CD4-positive, alpha-beta T cell treated with Interleukin-6 at 100 ng/mL for 8 hours (primary cell): ENCODE data around the gene ZNF708.
"Not testable (repeated sequence)": the region's sequence is repeated elsewhere in the genome, so short reads cannot be mapped to it uniquely, and the experiment has no call there.

ENCODE experiments used
- DNase-seq: peaks from one replicate; pipeline ENCODE4 v3.0.0-alpha.2; 2020; ENCODE audit warnings: mixed read lengths, low spot score

ZNF708 gene

DNA sequence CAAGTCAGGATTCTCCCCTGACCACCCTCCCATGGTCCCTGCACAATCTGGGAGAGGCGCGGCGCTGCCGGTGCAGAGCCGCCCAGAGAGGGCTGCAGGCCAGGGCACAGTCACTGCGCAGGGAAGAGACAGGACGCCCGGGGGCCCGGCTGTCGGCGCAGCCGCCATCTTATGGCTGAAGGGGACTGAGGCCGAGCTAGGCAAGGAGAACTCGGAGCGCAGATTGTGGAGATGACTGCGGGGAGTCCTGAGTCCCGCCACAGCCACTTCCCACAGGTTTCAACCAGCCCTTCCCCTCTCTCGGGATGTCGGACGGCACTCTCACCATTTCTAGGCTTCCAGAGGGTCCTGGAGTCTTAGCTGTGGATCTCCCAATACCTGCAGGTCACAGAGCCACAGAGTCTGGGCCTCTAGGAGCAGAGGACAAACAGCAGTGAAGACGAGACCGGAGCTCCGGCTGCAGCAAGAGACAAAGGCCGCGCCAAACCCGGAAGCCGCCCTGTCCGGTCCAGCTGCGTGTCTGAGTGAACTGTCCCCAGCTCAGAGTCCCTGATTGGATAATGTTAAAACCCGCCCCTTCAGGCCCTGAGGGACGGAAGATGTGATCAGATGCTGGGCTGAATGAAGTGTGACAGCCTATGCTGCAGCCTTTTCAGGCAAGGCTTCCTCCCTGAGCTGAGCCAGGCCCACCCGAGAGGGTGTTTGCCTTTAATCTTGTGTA, at the start of gene ZNF708:
TSS of gene ZNF708 (minus strand) at position 526 of the 721 bp plus-strand sequence. CDS start at position 328, 198 bp downstream.
- peak; percentile 83 for DNase-seq

- no peak for DNase-seq
These were observed 33.1 kb upstream of the ZNF708 start for GRCh38 chr19:21362291-21362690.

DNA sequence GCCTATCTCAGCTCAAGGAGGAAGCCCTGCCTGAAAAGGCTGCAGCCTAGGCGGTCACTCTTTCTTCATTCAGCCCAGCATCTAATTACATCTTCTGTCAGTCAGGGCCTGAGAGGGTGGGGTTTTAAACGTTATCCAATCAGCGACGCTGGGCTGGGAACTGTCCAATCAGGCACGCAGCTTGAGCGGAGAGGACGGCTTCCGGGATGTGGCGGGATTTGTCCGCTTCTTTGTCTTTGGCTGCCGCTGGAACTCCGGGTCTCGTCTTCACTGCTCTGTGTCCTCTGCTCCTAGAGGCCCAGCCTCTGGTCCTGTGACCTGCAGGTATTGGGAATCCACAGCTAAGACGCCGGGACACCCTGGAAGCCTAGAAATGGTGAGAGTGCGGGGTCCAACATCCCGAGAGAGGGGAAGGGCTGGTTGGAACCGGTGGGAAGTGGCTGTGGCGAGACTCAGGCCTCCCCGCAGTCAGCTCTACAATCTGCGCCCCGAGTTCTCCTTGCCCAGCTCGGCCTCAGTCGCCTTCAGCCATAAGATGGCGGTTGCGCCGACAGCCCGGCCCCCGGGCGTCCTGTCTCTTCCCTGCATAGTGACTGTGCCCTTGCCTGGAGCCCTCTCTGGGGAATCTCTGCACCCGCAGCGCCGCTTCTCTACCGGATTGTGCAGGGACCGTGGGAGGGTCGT, 29.7 kb upstream of the ZNF708 start, which contains the start of gene ZNF738:
TSS of gene ZNF738 (plus strand) at position 233 of the 684 bp plus-strand sequence. CDS start at position 374, 141 bp downstream.
- DNase-seq: peak; percentile 84

DNA sequence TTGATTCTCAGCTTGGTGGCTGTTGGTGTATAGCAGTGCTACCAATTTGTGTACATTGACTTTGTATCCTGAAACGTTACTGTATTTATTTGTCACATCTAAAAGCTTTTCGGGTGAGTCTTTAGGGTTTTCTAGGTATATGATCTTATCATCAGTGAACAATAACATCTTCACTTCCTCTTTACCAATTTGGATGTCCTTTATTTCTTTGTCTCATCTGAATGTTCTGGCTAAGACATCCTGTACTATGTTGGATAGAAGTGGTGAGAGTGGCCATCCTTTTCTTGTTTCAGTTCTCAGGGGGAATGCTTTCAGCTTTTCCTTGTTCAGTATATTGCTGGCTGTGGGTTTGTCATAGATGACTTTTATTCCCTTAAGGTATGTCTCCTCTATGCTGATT, 23.6 kb upstream of the ZNF708 start:
- DNase-seq: no peak

DNA sequence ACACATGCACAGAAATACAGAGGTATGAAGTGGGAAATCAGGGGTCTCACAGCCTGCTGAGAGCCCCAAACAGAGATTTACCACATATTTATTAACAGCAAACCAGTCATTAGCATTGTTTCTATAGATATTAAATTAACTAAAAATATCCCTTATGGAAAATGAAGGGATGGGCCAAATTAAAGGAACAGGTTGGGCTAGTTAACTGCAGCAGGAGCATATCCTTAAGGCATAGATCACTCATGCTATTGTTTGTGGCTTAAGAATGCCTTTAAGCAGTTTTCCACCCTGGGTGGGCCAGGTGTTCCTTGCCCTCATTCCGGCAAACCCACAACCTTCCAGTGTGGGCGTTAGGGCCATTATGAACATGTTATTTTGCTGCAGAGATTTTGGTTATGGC, 15.6 kb upstream of the ZNF708 start:
- DNase-seq: not testable (repeated sequence)

DNA sequence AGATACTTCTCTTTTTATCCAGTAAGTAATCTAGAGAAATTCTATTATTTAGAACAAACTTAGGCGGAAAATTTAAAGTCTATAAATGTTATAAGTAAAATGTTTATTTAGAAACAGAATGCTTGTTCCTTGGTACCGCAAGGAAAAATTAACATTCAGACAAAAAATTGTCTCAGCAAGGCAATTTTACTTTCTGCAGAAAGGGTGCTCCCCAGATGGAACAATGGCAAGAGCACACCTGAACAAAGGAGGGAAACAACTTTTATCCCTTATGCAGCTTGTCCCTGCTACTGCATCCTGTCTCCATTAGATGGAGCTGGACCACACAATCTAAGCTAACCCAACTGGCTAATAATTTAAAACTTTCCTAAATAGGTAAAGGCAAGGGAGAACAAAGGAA, 6.5 kb upstream of the ZNF708 start:
- no peak for DNase-seq

- no peak for DNase-seq
These were observed 804 bp downstream of the ZNF708 start for GRCh38 chr19:21328406-21328805.

DNA sequence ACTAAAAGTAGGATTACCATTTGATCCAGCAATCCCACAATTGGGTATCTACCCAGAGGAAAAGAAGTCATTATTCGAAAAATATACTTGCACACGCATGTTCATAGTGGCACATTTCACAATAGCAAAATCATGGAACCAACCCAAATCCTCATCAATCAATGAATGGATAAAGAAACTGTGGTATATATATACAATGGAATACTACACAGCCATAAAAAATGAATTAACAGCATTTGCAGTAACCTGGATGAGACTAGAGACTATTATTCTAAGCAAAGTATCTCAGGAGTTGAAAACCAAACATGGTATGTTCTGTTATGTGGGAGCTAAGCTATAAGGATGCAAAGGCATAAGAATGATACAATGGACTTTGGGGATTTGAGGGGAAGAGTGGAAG, 3.0 kb downstream of the ZNF708 start:
- DNase-seq: no peak

GRCh38 chr19:21323000-21323399, 6.2 kb downstream of the ZNF708 start:
- DNase-seq: no peak

DNA sequence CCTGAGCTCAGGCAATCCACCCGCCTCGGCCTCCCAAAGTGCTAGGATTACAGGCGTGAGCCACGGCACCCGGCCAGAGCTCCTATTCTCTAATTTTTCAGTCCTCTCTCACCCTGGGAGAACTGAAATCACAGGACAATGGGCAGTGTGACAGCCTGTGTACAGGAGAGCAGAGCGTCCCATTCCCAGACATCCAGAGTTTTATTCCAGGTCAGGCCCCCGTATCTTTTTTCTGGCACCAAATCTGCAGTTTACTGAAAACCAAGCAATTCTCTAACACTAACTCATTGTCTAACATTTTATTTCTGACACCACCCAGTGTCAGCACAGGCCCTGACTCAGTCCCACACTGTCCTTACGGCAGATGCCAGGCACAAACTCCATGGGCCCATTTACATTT, 6.7 kb downstream of the ZNF708 start:
- DNase-seq: no peak

- DNase-seq: no peak
These were observed 7.2 kb downstream of the ZNF708 start for GRCh38 chr19:21321996-21322395.

GRCh38 chr19:21321134-21321533, 8.1 kb downstream of the ZNF708 start:
- DNase-seq: no peak

DNA sequence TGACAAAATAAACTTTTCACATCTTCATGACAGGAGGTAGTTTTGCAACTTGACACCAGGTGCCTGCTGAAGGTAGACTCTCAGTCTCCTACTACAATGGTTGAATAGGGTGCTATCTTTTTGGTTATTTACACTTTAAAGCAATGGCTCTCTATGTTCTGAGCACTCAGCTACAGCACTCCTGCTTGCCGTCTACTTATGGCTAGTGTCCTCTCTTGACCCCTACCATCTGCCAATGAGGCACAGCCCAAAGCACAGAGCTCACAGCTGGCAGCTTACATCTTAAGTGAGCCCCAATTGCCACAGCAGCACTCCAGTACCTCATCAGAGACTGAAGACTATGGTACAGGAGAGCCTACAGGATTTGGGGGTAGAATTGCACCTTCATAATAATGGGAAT, 11.4 kb downstream of the ZNF708 start:
- no peak for DNase-seq

GRCh38 chr19:21314676-21315075, 14.5 kb downstream of the ZNF708 start:
- no peak for DNase-seq

DNA sequence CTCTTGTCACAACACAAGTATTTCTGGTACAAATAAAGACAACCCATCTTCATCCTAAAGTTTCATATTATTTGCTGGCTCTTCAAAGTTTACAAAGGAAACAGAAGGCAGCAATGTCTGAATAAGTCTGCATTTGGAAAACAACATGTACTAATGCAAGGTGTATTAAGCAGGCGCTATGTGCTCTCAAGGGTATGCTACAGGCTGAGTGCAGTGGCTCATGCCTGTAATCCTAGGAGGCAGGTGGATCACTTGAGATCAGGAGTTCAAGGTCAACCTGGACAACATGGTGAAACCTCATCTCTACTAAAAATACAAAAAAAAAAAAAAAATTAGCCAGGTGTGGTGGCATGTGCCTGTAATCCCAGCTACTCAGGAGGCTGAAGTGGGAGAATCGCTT, 16.4 kb downstream of the ZNF708 start:
- not testable (repeated sequence) for DNase-seq

GRCh38 chr19:21308773-21309172, 20.4 kb downstream of the ZNF708 start:
- DNase-seq: no peak

DNA sequence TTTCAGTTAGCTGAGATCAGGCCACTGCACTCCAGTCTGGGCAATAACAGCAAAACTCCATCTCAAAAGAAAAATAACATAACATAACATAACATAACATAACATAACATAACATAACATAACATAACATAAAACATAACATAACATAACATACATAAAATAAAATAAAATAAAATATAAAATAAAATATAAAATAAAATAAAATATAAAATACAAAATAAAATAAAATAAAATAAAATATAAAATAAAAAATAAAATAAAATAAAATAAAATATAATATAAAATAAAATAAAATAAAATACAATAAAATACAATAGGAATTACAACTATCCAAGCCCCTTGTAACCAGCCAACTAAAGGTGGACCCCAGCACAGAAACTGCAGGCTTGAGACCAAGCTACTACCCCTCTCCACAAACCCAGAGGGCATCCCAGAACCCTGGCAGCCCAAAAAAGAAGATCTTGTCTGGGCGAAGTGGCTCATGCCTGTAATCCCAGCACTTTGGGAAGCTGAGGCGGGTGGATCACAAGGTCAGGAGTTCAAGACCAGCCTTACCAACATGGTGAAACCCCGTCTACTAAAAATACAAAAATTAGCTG, 22.2 kb downstream of the ZNF708 start:
- not testable (repeated sequence) for DNase-seq

DNA sequence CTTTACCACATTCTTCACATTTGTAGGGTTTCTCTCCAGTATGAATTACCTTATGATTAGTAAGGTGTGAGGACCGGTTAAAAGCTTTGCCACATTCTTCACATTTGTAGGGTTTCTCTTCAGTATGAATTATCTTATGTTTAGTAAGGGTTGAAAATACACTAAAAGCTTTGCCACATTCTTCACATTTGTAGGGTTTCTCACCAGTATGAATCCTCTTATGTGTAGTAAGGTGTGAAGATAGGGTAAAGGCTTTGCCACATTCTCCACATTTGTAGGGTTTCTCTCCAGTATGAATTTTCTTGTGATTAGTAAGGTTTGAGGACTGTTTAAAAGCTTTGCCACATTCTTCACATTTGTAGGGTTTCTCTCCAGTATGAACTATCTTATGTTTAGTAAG, 35.4 kb downstream of the ZNF708 start:
- DNase-seq: not testable (repeated sequence)

- no peak for DNase-seq
These were observed 59.4 kb downstream of the ZNF708 start for GRCh38 chr19:21269813-21270212.

- DNase-seq: no peak
These were observed 64.3 kb downstream of the ZNF708 start for GRCh38 chr19:21264891-21265290.

GRCh38 chr19:21264416-21264815, 64.8 kb downstream of the ZNF708 start:
- no peak for DNase-seq

DNA sequence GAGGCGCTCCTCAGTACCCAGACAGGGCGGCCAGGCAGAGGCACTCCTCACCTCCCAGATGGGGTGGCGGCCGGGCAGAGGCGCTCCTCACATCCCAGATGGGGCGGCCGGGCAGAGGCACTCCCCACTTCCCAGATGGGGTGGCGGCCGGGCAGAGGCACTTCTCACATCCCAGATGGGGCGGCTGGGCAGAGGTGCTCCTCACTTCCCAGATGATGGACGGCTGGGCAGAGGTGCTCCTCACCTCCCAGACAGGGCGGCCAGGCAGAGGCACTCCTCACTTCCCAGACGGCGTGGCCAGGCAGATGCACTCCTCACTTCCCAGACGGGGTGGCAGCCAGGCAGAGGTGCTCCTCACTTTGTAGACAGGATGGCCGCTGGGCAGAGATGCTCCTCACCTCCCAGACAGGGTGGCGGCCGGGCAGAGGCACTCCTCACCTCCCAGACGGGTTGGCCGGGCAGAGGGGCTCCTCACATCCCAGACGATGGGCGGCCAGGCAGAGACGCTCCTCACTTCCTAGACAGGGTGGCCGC, 68.3 kb downstream of the ZNF708 start:
- not testable (repeated sequence) for DNase-seq
